GM15510 (cell line): Measurements from ENCODE around the gene NUP155.
A peak's percentile ranks its signal among the peaks of the same experiment; 100 is the strongest.

Experiments
- POLR2A ChIP-seq: IDR thresholded peaks from 3 replicates; pipeline ENCODE4 v1.6.1; 2011; ENCODE audit warnings: borderline replicate concordance; ENCODE audit not compliant: insufficient read length; ENCODE audit errors: extremely low read depth

The NUP155 gene

DNA sequence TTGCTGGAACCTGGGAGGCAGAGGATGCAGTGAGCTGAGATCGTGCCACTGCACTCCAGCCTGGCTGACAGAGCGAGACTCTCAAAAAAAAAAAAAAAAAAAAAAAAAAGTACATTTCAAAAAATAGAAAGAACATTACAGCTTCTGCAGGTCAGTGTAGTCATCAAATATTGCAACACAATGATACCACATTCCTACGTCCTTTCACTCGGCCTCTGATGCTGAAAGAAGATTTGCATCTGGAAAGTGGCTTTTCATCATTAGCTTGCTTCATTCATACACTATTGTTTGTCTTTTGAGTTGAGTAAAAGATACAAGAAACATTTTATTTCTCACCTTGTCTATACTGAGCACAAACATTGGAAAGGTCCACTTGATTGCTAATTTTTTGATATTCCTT lies 62.1 kb downstream of the NUP155 start:
- TF ChIP-seq POLR2A, result no peak

DNA sequence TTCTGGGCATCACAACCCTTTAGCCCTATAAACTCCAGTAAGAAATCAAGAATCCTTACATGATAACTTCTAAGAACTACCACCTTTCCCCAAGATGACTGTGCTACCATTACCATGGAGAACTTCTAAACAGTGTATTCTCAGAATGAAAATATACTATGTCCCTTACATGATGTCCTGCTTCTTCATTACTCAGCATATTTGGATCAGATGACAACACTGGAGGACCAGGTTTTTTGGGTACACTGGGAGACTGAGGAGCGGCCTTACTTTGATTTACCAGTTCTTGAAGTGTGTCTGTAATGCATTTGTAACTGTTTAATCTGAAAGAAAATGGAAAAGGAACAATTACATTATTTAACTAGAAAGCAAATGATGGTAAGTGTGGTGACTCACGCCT lies 66.0 kb downstream of the NUP155 start:
- TF ChIP-seq POLR2A, result no peak

DNA sequence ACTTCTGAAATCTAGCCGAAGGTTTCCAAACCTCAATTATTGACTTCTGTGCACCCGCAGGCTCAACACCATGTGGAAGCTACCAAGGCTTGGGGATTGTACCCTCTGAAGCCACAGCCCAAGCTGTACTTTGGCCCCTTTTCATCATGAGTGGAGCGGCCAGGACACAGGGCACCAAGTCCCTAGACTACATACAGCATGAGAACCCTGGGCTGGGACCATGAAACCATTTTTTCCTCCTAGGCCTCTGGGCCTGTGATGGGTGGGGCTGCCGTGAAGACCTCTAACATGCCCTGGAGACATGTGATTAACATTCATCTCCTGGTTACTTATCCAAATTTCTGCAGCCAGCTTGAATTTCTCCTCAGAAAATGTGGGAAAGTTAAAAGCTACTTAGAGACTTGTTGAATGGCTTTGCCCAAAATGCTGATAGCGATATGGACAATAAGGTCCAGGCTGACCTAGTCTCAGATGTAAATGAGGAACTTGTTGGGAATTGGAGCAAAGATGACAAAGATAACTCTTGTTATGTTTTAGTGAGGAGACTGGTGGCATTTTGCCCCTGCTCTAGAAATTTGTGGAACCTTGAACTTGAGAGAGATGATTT lies 87.6 kb downstream of the NUP155 start:
- no peak for TF ChIP-seq POLR2A

DNA sequence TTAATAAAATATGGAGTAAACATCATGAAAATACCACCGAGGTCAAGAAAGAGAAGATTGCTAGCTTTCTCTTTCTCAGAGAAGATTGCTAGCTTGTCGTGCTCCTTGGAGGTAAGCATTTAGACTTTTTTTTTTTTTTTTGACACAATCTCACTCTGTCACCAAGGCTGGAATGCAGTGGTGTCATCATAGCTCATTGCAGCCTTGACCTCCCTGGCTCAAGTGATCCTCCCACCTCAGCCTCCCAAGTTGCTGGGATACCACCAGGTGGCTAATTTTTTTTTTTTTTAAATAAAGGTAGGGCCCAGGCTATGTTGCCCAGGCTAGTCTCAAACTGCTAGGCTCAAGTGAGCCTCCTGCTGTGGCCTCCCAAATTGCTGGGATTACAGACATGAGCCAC lies 95.4 kb downstream of the NUP155 start:
- no peak for TF ChIP-seq POLR2A

DNA sequence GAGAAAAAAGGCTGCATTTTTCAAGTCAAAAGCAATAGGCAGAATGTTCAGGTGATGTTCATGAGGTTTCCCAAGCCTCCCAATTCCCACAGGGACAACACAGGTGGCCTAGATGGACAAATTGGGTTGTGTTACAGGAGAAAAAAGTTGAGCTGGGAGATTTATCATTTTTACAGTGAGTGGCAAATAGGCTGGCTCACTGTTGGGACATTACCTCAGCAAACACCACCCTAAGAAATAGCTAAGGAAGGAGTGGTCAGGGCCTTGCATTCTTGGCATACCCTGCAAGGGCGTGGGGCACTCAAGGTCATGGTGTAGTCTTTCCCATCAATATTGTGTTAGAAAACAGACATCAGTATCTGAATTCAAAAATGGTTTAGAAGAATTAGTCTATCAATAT lies 98.4 kb downstream of the NUP155 start:
- no peak for TF ChIP-seq POLR2A

DNA sequence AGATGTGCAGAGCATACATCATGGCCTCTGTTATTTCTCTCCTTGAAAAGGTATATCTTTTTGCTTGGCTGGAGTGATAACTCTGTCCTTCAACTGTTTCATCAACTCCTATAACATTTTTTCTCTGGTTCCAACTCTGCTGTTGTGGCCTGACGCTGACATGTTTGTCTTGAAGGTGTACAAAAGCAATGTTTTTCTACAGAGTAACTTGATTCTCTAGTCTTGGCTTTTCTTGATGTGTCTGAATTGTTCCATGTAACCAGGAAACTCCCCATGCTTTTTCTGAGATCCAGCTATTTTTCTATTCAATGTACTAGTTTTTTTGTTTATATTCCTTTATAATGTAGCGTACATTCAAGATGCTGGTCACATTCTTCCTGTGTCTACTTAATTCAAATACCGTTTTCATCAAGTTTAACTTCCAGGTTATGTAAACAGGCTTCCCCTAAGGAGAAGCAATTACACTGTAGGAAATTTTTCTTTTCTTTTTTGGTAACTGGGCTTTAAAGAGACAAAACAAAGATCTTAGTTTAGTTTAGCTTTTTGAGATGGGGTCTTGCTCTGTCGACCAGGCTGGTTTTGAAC lies 115.0 kb downstream of the NUP155 start:
- no peak for TF ChIP-seq POLR2A

DNA sequence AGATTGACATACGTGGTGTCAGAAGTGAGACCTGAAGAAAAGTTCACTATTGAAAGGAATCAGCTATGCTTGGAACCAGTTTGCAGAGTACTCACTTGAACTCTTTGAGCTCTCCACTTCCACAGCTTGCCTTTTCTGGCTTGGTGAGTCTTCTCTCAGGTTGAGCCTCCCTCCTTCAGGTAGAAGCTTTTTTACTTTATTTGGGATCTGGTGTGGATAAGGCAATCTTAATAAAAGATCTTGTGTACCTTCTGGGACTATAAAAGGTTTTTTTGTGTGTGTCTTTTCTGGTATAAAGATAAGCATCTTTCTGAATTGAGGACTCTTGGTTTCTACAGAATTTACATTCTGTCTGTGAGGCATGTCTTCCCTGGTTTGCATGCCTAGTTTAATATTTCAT lies 116.3 kb downstream of the NUP155 start:
- no peak for TF ChIP-seq POLR2A

DNA sequence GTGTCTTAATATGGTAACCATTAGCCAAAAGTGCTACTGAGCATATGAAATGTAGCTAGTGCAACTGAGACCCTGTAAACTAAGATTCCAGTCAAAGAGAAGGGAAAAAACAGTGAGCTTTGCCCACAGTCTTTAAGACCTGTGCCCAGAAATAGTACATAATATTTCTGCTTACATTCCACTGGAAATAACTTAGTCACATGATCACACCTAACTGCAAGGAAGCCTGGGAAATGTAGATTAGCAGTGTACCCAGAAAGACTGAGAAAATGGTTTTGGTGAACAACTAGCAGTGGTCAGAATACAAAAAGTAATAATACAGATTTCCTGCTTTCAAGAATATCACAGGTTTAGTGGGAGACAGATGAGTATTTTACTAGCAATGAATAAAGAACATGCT lies 119.2 kb downstream of the NUP155 start:
- no peak for TF ChIP-seq POLR2A

DNA sequence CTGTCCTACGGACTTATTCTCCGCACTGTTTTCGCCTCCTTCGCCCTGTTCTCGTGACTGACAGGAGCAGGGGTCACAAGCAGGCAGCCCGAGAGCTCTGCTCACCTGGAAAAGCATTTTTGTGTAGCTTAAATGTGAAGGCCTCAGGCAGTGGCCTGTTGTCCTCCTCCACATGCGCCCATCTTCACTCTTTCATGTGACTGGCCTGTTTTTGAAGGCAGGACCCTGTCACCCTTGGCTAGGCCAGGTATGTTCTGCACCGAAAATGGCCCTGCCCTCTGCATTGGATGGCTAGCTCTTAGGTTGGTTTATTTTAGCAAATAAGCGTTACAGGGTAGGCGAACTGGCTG lies 121.1 kb downstream of the NUP155 start:
- no peak for TF ChIP-seq POLR2A

DNA sequence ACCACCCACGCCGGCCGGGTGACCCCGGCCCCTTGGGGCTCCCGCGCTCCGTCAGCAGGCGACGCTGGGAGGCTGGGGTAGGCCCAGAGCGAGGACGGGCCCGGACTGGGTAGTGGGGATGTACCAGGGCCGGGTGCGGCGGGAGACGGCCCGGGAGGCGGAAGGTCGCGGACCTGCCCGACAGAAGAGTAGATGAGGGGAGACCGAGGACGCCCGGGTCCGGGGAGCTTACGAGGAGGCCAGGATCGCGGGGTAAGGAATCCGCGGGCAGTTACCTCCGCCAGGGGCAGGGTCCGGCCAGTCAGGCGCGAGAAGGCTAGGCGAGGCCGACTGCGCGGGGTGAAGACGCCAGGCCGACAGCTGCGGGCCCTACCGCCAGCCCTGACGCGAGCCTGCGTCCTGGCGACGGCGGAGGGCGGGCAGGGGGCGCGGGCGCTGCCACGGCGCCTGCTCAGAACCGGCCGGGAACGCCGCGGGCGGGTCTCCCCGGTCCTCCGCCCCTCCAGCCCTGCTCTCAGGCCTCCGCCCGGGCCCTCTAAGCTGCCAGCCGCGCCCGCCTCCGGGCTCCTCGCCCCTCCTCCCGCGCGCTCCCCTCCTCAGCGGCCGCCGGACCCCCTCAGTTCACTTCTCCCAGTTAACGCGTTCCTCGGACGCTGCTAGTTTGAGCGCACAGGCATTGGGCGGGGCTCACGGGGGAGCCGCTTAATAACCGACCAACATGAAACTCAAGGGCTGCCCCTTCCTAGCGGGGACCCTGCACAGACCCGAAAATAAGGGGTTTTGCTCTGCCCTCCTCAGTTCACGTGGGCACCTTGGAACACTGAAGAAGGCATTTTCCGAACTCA lies 121.7 kb downstream of the NUP155 start, which contains the start of gene CPLANE1:
TSS of gene CPLANE1 (minus strand) at position 407 of the 845 bp plus-strand sequence. CDS start 1,678 bp downstream, outside the sequence.
- peak; percentile 70 for TF ChIP-seq POLR2A

DNA sequence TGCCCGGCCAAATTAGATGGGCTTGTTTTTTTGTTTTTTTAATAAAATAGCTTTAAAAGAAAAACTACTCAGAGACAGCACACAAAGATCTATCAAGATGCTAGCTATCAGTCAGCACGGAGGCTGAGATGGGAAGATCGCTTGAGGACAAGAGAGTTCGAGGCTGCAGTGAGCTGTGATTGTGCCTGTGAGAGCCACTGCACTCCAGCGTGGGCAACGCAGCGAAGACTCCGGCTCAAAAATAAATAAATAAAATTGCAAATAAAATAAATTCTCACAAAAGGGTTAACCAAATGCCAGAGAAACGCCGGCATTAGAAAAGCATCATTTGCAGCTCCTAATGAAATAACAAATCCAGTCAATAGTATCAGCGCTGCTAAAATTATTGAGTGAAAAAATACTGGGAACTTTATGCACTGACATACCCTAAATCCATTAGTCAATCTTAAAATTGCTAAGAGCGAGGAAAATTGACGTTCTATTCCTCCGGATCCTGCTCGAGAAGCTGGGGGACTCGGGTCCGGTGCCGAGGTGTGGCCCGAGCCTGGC lies 122.4 kb downstream of the NUP155 start:
- no peak for TF ChIP-seq POLR2A

DNA sequence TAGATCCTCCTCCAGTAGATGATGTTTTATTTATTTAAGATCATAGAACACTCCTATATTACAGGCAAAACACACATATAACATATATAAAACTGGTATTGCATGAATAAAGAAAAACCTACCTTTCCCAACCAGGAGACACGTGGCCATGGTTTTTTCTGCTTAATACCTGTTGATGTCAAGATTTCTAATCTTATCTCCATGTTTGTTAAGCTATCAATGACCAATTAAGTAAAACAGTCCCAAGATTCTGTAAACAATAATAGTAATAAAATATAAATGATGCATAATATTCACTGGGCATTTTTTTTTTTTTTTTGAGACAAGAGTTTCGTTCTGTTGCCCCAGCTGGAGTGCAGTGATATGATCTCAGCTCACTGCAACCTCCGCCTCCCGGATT lies 123.4 kb downstream of the NUP155 start:
- TF ChIP-seq POLR2A, result no peak

DNA sequence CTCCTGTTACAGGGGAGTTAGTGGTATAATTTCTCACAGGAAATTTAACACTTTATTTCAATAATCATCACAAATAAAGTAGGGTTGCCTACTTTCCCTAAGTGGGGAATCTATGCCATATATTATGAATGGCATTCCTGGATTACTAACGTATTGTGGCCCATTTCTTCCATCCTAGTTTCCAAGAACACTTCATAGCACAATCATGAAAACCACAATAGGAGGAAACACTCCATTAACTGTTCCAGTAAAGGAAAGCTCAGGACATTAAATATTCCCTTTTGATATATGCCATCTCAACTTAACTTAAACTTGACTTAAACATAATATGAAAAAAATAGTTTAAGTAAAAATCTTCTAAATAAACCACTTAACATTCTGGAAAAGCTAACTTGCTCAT lies 123.9 kb downstream of the NUP155 start:
- no peak for TF ChIP-seq POLR2A
